Peyer's patch (tissue), 4 donors: ENCODE results near the gene EPB41L3.

ENCODE experiments used
- CTCF ChIP-seq, 6 experiments: fragments of 450-650 bp in 4 of 6; fragments of 200-600 bp in 2 of 6; sonication (generic) in 1 of 6; IDR thresholded peaks; one replicate each; pipeline ENCODE4 v1.5.1; 2017 to 2019; ENCODE audit warnings: antibody characterized with exemption in 6 of 6, mild to moderate bottlenecking in 3 of 6, moderate library complexity in 1 of 6
- POLR2A ChIP-seq, 2 donors: fragments of 450-650 bp; IDR thresholded peaks; one replicate each; pipeline ENCODE4 v1.5.1; 2017; ENCODE audit warnings: antibody characterized with exemption in 2 of 2, mild to moderate bottlenecking in 2 of 2, moderate library complexity in 2 of 2

DNA sequence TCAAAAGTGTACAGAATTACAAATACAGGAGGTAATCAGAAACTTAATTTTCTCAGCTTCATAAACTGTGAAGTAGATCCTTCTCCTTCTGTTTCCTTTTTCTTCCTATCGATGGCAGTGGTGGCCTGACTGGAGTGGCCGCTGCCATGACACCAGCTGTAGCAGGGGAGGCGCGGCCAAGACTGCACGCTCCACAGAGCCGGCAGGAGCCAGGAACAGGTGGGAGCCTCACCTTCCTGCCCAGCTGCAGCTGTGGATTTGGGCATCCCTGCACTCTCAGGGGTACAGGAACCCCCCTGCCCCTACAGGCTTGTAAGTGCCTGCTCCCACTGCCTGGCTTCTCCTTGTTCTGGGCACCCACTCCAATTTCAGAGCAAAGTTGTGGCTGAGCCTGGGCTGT is 76.1 kb downstream of the EPB41L3 start:
- TF ChIP-seq POLR2A (IDR thresholded peaks at IDR 0.05) (no peak), CTCF (IDR thresholded peaks at IDR 0.05) (no peak)
